GM12872 (cell line): ENCODE results near the gene NPIPB2.

ENCODE experiments used
- CTCF ChIP-seq: IDR thresholded peaks from 3 replicates; pipeline ENCODE4 v1.5.1; 2011; ENCODE audit warnings: low read depth, mild to moderate bottlenecking, low read length, moderate library complexity; ENCODE audit not compliant: insufficient read depth

Gene NPIPB2

DNA sequence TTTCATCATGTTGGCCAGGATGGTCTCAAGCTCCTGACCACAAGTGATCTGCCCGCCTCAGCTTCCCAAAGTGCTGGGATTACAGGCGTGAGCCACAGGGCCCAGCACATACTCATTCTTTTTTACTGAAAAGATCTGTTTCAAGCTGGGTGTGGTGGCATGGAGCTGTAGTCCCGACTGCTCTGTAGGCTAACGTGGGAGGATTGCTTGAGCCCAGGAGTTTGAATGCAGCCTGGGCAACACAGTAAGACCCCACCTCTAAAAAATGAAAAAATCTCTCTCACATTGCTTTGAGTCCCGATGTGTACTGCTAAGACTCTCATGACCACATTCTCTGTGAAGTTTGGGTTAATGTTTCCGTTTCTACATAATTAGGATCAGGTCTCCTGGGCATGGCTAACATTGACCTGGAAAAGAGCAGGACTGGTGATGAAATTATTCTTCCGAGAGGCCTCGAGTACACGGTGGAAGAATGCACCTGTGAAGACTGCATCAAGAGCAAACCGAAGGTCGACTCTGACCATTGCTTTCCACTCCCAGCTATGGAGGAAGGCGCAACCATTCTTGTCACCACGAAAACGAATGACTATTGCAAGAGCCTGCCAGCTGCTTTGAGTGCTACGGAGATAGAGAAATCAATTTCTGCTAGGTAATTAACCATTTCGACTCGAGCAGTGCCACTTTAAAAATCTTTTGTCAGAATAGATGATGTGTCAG, 25.5 kb upstream of the NPIPB2 start:
- no peak for TF ChIP-seq CTCF

DNA sequence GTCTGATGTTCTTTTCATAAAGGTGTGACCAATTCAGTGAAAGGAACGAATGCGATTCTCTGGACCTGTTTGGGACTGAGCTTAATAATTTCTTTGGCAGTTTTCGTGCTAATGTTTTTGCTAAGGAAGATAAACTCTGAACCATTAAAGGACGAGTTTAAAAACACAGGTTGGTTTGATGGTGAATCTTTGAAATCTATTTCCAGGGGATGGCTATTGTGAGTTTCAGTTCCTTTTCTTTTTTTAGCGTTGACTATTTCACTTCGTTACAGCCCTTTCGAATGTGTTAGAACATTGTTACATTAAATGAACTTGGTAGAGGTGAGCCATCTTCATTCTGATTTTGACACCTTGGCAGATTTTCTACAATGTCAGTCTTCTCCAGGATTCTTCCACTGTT, 24.3 kb upstream of the NPIPB2 start:
- no peak for TF ChIP-seq CTCF

DNA sequence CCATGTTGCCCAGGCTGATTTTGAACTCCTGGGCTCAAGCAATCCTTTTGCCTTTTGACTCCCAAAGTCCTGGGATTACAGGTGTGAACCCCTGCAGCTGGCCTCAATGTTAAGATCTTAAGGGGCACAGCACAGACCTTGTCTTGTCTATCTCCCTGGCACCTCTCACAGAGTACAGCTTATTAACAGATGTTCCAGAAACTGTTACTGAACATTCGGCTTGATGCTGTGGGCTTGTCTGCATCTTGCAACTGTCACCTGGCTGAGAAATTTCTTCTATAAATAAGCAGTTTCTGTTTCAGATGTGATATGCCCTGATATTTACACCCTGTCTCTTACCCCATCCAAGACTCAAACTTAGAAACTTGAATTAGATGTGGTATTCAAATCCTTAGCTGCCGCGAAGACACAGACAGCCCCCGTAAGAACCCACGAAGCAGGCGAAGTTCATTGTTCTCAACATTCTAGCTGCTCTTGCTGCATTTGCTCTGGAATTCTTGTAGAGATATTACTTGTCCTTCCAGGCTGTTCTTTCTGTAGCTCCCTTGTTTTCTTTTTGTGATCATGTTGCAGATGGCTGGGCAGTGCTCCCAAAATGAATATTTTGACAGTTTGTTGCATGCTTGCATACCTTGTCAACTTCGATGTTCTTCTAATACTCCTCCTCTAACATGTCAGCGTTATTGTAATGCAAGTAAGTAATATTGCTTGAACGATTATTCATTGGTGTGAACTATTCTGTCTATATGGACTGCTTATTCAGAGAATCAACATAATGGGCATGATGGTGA, 23.1 kb upstream of the NPIPB2 start, which contains the start of gene TNFRSF17:
TSS of gene TNFRSF17 (plus strand) at position 450 of the 791 bp plus-strand sequence. CDS start at position 565, 115 bp downstream.
- TF ChIP-seq CTCF, result no peak

GRCh38 chr16:11963706-11964105, 21.9 kb upstream of the NPIPB2 start:
- TF ChIP-seq CTCF, result no peak

GRCh38 chr16:11957591-11958395, 15.9 kb upstream of the NPIPB2 start:
- no peak for TF ChIP-seq CTCF

GRCh38 chr16:11956558-11956957, 14.7 kb upstream of the NPIPB2 start:
- TF ChIP-seq CTCF, result no peak

DNA sequence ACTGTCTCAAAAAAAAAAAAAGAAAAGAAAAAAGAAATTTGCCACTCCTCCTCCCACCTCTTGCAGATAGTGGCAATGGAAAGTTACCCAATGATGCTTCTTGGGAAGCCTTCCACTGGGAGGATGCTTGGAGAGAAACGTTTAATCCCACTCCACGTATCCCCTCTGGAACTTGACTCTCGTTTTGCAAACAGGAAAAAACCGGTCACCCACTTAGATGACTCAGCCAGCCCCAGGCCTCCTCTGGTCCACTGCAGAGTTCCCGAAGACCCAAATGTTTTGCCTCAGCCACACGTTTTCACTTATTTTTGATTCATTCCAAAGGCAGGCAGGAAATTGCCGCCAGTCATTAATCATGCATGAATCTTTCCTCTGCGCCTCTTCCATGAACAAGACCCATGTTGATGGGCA, 13.9 kb upstream of the NPIPB2 start:
- TF ChIP-seq CTCF, result no peak
